ENCODE measurements around the gene MBD1.
"Not testable (repeated sequence)": the region's sequence is repeated elsewhere in the genome, so short reads cannot be mapped to it uniquely, and the experiment has no call there.

Gene MBD1

DNA sequence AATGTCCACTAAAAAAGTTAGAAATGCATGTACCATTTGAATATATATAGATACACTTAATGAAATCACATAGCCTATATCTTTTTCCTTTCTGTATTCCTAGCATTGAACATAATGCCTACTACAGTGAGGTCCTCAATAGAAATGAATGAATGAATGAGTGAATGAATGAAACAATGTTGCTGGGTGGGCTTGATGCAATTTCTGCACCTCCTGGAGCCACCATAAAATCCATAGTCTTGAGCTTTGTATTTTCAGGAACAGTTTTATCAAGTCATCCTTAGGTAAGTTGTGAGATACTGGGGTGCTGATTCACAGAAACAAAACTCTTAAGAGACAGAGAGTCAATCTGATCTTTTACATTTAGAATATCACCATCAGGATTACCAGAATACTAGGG is 18.3 kb downstream of the MBD1 start:
- DNase-seq (ENCODE audit: low read depth): no peak
- Histone ChIP-seq H3K4me3 (ENCODE audit: low read length) (no peak overlapping the region), H3K27me3 (replicated peaks; ENCODE audit: control insufficient read depth, insufficient read depth, low read length) (no peaks in the 10 kb centered on the region), H3K9me3 (ENCODE audit: control insufficient read depth, low read length) (peaks cover 4% of the 10 kb centered on the region), H3K4me1 (ENCODE audit: control insufficient read depth, insufficient read depth, low read length) (peaks cover 13% of the 10 kb centered on the region), H3K36me3 (ENCODE audit: control insufficient read depth, insufficient read depth, low read length, severe bottlenecking) (no peaks in the 10 kb centered on the region), H3K9ac (ENCODE audit: low read length) (no peak overlapping the region)

GRCh38 chr18:50250935-50251334 is 30.4 kb downstream of the MBD1 start:
- Histone ChIP-seq H3K36me3 (ENCODE audit: control insufficient read depth, insufficient read depth, low read length, severe bottlenecking) (no peaks in the 10 kb centered on the region), H3K27me3 (replicated peaks; ENCODE audit: control insufficient read depth, insufficient read depth, low read length) (no peaks in the 10 kb centered on the region), H3K9me3 (ENCODE audit: control insufficient read depth, low read length) (no peaks in the 10 kb centered on the region), H3K4me3 (ENCODE audit: low read length) (no peak overlapping the region), H3K4me1 (ENCODE audit: control insufficient read depth, insufficient read depth, low read length) (no peaks in the 10 kb centered on the region), H3K9ac (ENCODE audit: low read length) (no peak overlapping the region)
- no peak for DNase-seq (ENCODE audit: low read depth)

- H3K9ac ChIP-seq (ENCODE audit: low read length): no peak overlapping the region
- H3K9me3 ChIP-seq (ENCODE audit: control insufficient read depth, low read length): no peaks in the 10 kb centered on the region
- no peaks in the 10 kb centered on the region for H3K4me1 ChIP-seq (ENCODE audit: control insufficient read depth, insufficient read depth, low read length)
- no peaks in the 10 kb centered on the region for H3K36me3 ChIP-seq (ENCODE audit: control insufficient read depth, insufficient read depth, low read length, severe bottlenecking)
- no peak overlapping the region for H3K4me3 ChIP-seq (ENCODE audit: low read length)
- no peaks in the 10 kb centered on the region for H3K27me3 ChIP-seq (replicated peaks; ENCODE audit: control insufficient read depth, insufficient read depth, low read length)
- DNase-seq (ENCODE audit: low read depth): no peak
These were observed 31.7 kb downstream of the MBD1 start for GRCh38 chr18:50249576-50249975.

DNA sequence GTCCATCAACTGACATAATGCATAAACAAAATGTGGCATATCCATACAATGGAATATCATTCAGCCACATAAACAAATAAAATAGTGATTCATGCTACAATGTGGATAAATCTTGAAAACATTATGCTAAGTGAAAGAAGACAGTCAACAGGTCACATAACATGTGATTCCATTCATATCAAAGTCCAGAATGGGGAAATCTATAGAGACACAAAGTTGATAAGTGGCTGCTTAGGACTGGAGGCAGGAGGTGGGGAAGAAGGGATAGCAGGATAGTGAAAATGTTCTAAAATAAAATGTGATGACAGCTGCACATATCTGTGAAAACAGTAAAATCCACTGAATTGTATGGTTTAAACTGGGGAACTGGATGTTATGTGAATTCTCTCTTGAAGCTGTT is 33.8 kb downstream of the MBD1 start:
- H3K9me3 ChIP-seq (ENCODE audit: control insufficient read depth, low read length): peaks cover 2% of the 10 kb centered on the region
- H3K27me3 ChIP-seq (replicated peaks; ENCODE audit: control insufficient read depth, insufficient read depth, low read length): no peaks in the 10 kb centered on the region
- no peaks in the 10 kb centered on the region for H3K36me3 ChIP-seq (ENCODE audit: control insufficient read depth, insufficient read depth, low read length, severe bottlenecking)
- H3K4me3 ChIP-seq (ENCODE audit: low read length): no peak overlapping the region
- no peak overlapping the region for H3K9ac ChIP-seq (ENCODE audit: low read length)
- no peak for DNase-seq (ENCODE audit: low read depth)
- no peaks in the 10 kb centered on the region for H3K4me1 ChIP-seq (ENCODE audit: control insufficient read depth, insufficient read depth, low read length)

GRCh38 chr18:50241768-50242167 is 39.6 kb downstream of the MBD1 start:
- H3K4me3 ChIP-seq (ENCODE audit: low read length); H3K36me3 ChIP-seq (ENCODE audit: control insufficient read depth, insufficient read depth, low read length, severe bottlenecking); H3K4me1 ChIP-seq (ENCODE audit: control insufficient read depth, insufficient read depth, low read length); H3K27me3 ChIP-seq (replicated peaks; ENCODE audit: control insufficient read depth, insufficient read depth, low read length); DNase-seq (ENCODE audit: low read depth); H3K9ac ChIP-seq (ENCODE audit: low read length): not testable (repeated sequence)
- H3K9me3 ChIP-seq (ENCODE audit: control insufficient read depth, low read length): peaks cover 22% of the 10 kb centered on the region

- Histone ChIP-seq H3K9ac (ENCODE audit: low read length) (no peak overlapping the region), H3K36me3 (ENCODE audit: control insufficient read depth, insufficient read depth, low read length, severe bottlenecking) (no peaks in the 10 kb centered on the region), H3K9me3 (ENCODE audit: control insufficient read depth, low read length) (peaks cover 22% of the 10 kb centered on the region), H3K4me1 (ENCODE audit: control insufficient read depth, insufficient read depth, low read length) (no peaks in the 10 kb centered on the region), H3K4me3 (ENCODE audit: low read length) (no peak overlapping the region), H3K27me3 (replicated peaks; ENCODE audit: control insufficient read depth, insufficient read depth, low read length) (no peaks in the 10 kb centered on the region)
- DNase-seq (ENCODE audit: low read depth): no peak
These were observed 41.2 kb downstream of the MBD1 start for GRCh38 chr18:50240080-50240563.

GRCh38 chr18:50232419-50232818 is 48.9 kb downstream of the MBD1 start:
- Histone ChIP-seq H3K4me3 (ENCODE audit: low read length) (no peak overlapping the region), H3K4me1 (ENCODE audit: control insufficient read depth, insufficient read depth, low read length) (no peaks in the 10 kb centered on the region), H3K27me3 (replicated peaks; ENCODE audit: control insufficient read depth, insufficient read depth, low read length) (peaks cover 6% of the 10 kb centered on the region), H3K9me3 (ENCODE audit: control insufficient read depth, low read length) (no peaks in the 10 kb centered on the region), H3K9ac (ENCODE audit: low read length) (no peak overlapping the region), H3K36me3 (ENCODE audit: control insufficient read depth, insufficient read depth, low read length, severe bottlenecking) (no peaks in the 10 kb centered on the region)
- no peak for DNase-seq (ENCODE audit: low read depth)

- Histone ChIP-seq H3K27me3 (replicated peaks; ENCODE audit: control insufficient read depth, insufficient read depth, low read length) (peaks cover 6% of the 10 kb centered on the region), H3K9me3 (ENCODE audit: control insufficient read depth, low read length) (peaks cover 3% of the 10 kb centered on the region), H3K36me3 (ENCODE audit: control insufficient read depth, insufficient read depth, low read length, severe bottlenecking) (no peaks in the 10 kb centered on the region), H3K9ac (ENCODE audit: low read length) (no peak overlapping the region), H3K4me1 (ENCODE audit: control insufficient read depth, insufficient read depth, low read length) (no peaks in the 10 kb centered on the region), H3K4me3 (ENCODE audit: low read length) (no peak overlapping the region)
- no peak for DNase-seq (ENCODE audit: low read depth)
These were observed 49.7 kb downstream of the MBD1 start for GRCh38 chr18:50231621-50232020.

GRCh38 chr18:50220249-50220648 is 61.1 kb downstream of the MBD1 start:
- H3K4me3 ChIP-seq (ENCODE audit: low read length); DNase-seq (ENCODE audit: low read depth); H3K9ac ChIP-seq (ENCODE audit: low read length); H3K4me1 ChIP-seq (ENCODE audit: control insufficient read depth, insufficient read depth, low read length); H3K36me3 ChIP-seq (ENCODE audit: control insufficient read depth, insufficient read depth, low read length, severe bottlenecking); H3K9me3 ChIP-seq (ENCODE audit: control insufficient read depth, low read length): not testable (repeated sequence)
- H3K27me3 ChIP-seq (replicated peaks; ENCODE audit: control insufficient read depth, insufficient read depth, low read length): peaks cover 23% of the 10 kb centered on the region
